ENCODE results near the gene RNF157. TPM values are rescaled to one million over a fixed set of nuclear protein-coding genes. Genes with fewer than 3 reads are reported as not detected.

The RNF157 gene
- total RNA-seq, 4 donors from 2014 or later = 50.5 to 142 (median 85.3) TPM

DNA sequence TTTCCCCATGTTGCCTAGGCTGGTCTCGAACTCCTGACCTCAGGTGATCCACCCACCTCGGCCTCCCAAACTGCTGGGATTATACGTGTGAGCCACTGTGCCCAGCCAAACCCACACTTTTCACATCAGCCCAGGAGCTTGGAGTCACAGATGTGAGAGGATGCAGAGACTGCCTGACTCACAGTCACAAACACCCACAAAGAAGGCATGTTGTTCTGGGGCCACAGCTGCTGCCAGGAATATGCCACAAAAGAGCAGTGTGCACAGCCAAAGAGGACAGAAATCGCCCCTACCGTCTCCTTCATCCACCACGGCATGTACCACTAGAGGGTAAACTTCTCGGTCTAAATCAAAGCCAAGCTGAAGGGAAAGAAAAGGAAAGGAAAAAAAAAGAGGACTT is 74.1 kb downstream of the RNF157 start:
- intact Hi-C loops (cut with DNase I; ENCODE audit: low total_unique reads) (no loop called here), in situ Hi-C loops (cut with MboI; ENCODE audit: low sequenced_read_pairs in 4 of 4) (no loop called here)
- no peaks in the 10 kb centered on the region for H3K27me3 ChIP-seq
- H3K4me3 ChIP-seq = no peak overlapping the region
- H3K9me3 ChIP-seq = no peaks in the 10 kb centered on the region
- DNase-seq = no peak
- no peak for ATAC-seq
- no peak overlapping the region for H3K27ac ChIP-seq
- TF ChIP-seq POLR2A (IDR thresholded peaks at IDR 0.05) = no peak
- TF ChIP-seq, protein P1, sequence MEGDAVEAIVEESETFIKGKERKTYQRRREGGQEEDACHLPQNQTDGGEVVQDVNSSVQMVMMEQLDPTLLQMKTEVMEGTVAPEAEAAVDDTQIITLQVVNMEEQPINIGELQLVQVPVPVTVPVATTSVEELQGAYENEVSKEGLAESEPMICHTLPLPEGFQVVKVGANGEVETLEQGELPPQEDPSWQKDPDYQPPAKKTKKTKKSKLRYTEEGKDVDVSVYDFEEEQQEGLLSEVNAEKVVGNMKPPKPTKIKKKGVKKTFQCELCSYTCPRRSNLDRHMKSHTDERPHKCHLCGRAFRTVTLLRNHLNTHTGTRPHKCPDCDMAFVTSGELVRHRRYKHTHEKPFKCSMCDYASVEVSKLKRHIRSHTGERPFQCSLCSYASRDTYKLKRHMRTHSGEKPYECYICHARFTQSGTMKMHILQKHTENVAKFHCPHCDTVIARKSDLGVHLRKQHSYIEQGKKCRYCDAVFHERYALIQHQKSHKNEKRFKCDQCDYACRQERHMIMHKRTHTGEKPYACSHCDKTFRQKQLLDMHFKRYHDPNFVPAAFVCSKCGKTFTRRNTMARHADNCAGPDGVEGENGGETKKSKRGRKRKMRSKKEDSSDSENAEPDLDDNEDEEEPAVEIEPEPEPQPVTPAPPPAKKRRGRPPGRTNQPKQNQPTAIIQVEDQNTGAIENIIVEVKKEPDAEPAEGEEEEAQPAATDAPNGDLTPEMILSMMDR (IDR thresholded peaks at IDR 0.05 in 4 of 5, conservative IDR thresholded peaks at IDR 0.05 in 1 of 5) = no peak
- peaks cover 0 to 11% of the 10 kb centered on the region in 2 donors for H3K36me3 ChIP-seq
- no peaks in the 10 kb centered on the region for H3K4me1 ChIP-seq

DNA sequence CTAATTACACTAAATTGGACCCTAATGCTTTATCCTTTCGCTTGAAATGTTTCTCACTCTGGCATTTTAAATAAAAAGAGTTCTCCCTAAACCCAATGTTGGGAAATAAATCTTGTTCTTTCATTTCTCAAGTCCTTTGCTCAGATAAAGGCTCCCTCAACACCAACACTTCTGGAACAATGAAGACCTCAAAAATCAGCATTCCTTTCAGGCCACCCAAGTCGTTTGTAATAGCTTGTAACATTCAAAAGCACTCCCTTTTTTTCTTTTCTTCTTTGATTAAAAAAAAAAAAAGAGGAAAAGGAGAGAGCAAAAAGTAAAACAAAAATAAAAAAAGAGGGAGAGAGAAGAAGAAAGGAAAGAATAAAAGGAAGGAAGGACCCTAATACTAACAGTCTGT is 76.0 kb downstream of the RNF157 start:
- Histone ChIP-seq H3K36me3 (peaks cover 0 to 12% of the 10 kb centered on the region in 2 donors), H3K4me3 (no peak overlapping the region), H3K27ac (no peak overlapping the region), H3K9me3 (no peaks in the 10 kb centered on the region), H3K4me1 (no peaks in the 10 kb centered on the region), H3K27me3 (no peaks in the 10 kb centered on the region)
- TF ChIP-seq POLR2A (IDR thresholded peaks at IDR 0.05) = no peak
- TF ChIP-seq, protein P1 (IDR thresholded peaks at IDR 0.05 in 4 of 5, conservative IDR thresholded peaks at IDR 0.05 in 1 of 5) = no peak
- in situ Hi-C loops (cut with MboI; ENCODE audit: low sequenced_read_pairs in 4 of 4) (no loop called here), intact Hi-C loops (cut with DNase I; ENCODE audit: low total_unique reads) (no loop called here)
- no peak for DNase-seq
- ATAC-seq = no peak

DNA sequence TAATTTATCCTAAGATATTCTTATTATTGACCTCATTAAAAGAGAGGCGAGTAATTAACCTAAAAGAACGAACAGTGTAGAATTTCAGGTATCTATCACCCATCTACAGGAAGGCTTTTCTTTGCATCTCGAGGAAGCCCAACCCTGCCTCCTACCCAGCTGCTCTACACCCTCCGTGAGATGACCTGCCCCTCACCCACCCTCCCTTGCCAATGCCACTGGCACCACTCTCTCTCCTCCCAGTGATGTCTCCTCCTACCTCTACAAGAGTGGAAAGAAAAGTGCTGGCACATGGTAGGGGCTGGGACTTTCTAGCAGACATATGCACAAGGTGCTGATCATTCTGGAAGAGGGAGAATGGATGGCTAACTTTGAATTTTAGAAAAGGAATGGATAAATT is 76.4 kb downstream of the RNF157 start:
- Histone ChIP-seq H3K27ac (no peak overlapping the region), H3K27me3 (no peaks in the 10 kb centered on the region), H3K36me3 (peaks cover 0 to 16% of the 10 kb centered on the region in 2 donors), H3K4me1 (no peaks in the 10 kb centered on the region), H3K9me3 (no peaks in the 10 kb centered on the region), H3K4me3 (no peak overlapping the region)
- in situ Hi-C loops (cut with MboI; ENCODE audit: low sequenced_read_pairs in 4 of 4) (no loop called here), intact Hi-C loops (cut with DNase I; ENCODE audit: low total_unique reads) (no loop called here)
- TF ChIP-seq, protein P1 (IDR thresholded peaks at IDR 0.05 in 4 of 5, conservative IDR thresholded peaks at IDR 0.05 in 1 of 5) = no peak
- TF ChIP-seq POLR2A (IDR thresholded peaks at IDR 0.05) = no peak
- ATAC-seq (no peak), DNase-seq (no peak)

DNA sequence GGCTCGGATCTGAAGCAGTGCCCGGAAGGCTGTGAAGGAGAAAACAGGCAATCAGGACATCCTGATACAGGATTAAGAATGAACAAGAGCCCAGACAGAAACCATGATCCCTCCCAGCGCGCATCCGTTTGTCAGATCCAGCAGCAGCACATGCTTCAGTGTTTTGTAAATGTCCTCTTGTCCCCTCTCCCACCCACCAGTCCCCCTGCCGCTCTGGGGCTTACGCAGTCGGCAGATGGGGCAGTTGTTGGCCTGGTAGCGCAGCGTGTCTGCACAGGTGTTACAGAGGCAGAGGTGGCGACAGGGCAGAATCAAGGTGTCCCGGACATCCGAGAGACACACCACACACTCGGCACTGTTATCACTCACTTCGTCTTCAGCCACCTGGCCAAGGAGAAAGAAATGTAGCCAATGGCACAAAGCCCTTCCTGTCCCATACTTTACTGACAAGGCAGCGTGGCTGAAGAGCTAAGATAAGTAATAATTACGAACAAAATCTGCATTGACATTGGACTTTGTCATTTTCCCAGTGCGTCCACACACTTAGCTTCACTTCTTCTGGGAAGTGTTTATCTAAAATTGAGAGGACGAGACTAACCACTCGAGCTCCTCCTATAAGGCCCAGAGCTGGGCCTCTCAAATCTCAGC is 78.5 kb downstream of the RNF157 start:
- H3K27ac ChIP-seq = no peak overlapping the region
- in situ Hi-C loops (cut with MboI; ENCODE audit: low sequenced_read_pairs in 4 of 4) = no loop called here
- intact Hi-C loops (cut with DNase I; ENCODE audit: low total_unique reads) = no loop called here

More for the DNA sequence above, 78.5 kb downstream of the RNF157 start:
- no peaks in the 10 kb centered on the region for H3K4me1 ChIP-seq
- H3K9me3 ChIP-seq = no peaks in the 10 kb centered on the region
- no peak overlapping the region for H3K4me3 ChIP-seq
- DNase-seq = no peak
- H3K27me3 ChIP-seq = no peaks in the 10 kb centered on the region
- ATAC-seq = no peak
- TF ChIP-seq, protein P1 (IDR thresholded peaks at IDR 0.05 in 4 of 5, conservative IDR thresholded peaks at IDR 0.05 in 1 of 5) = no peak
- no peak for TF ChIP-seq POLR2A (IDR thresholded peaks at IDR 0.05)
- peaks cover 0 to 33% of the 10 kb centered on the region in 2 donors for H3K36me3 ChIP-seq

All from gastrocnemius medialis (tissue), 4 donors.